Measurements from ENCODE around the gene CNPY1. TPM values are rescaled to one million over a fixed set of nuclear protein-coding genes. Genes with fewer than 3 reads are reported as not detected.

The CNPY1 gene
- total RNA-seq, 1 donor from 2014 or later, result not detected

DNA sequence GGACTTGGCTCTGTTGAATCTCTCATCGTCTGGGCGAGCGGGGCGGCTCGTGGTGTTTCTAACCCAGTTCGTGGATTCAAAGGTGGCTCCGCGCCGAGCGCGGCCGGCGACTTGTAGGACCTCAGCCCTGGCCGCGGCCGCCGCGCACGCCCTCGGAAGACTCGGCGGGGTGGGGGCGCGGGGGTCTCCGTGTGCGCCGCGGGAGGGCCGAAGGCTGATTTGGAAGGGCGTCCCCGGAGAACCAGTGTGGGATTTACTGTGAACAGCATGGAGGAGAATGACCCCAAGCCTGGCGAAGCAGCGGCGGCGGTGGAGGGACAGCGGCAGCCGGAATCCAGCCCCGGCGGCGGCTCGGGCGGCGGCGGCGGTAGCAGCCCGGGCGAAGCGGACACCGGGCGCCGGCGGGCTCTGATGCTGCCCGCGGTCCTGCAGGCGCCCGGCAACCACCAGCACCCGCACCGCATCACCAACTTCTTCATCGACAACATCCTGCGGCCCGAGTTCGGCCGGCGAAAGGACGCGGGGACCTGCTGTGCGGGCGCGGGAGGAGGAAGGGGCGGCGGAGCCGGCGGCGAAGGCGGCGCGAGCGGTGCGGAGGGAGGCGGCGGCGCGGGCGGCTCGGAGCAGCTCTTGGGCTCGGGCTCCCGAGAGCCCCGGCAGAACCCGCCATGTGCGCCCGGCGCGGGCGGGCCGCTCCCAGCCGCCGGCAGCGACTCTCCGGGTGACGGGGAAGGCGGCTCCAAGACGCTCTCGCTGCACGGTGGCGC lies 88.1 kb downstream of the CNPY1 start, which contains the start of gene EN2:
Gene EN2 (plus strand): TSS at position 19 of the 767 bp plus-strand sequence. CDS start 249 bp downstream, at position 268.
- H3K27me3 Mint-ChIP-seq (ENCODE audit: unreplicated experiment), result peaks cover 47% of the 10 kb centered on the region

GRCh38 chr7:155457544-155458110 lies 88.7 kb downstream of the CNPY1 start:
- TF ChIP-seq, protein P1, sequence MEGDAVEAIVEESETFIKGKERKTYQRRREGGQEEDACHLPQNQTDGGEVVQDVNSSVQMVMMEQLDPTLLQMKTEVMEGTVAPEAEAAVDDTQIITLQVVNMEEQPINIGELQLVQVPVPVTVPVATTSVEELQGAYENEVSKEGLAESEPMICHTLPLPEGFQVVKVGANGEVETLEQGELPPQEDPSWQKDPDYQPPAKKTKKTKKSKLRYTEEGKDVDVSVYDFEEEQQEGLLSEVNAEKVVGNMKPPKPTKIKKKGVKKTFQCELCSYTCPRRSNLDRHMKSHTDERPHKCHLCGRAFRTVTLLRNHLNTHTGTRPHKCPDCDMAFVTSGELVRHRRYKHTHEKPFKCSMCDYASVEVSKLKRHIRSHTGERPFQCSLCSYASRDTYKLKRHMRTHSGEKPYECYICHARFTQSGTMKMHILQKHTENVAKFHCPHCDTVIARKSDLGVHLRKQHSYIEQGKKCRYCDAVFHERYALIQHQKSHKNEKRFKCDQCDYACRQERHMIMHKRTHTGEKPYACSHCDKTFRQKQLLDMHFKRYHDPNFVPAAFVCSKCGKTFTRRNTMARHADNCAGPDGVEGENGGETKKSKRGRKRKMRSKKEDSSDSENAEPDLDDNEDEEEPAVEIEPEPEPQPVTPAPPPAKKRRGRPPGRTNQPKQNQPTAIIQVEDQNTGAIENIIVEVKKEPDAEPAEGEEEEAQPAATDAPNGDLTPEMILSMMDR (IDR thresholded peaks at IDR 0.05; ENCODE audit: partially characterized antibody, unreplicated experiment), result no peak
- H3K36me3 Mint-ChIP-seq (ENCODE audit: unreplicated experiment), result no peaks in the 10 kb centered on the region
- H3K27me3 Mint-ChIP-seq (ENCODE audit: unreplicated experiment), result peaks cover 53% of the 10 kb centered on the region
- H3K4me1 Mint-ChIP-seq (ENCODE audit: low read depth, unreplicated experiment), result peaks cover 2% of the 10 kb centered on the region
- peak overlapping the region; percentile 71 for H3K4me3 Mint-ChIP-seq (ENCODE audit: unreplicated experiment)
- H3K9me3 Mint-ChIP-seq (ENCODE audit: unreplicated experiment), result peaks cover 8% of the 10 kb centered on the region
- H3K27ac Mint-ChIP-seq (ENCODE audit: unreplicated experiment), result no peak overlapping the region
- peak; percentile 41 for DNase-seq

More for the DNA sequence above, 88.1 kb downstream of the CNPY1 start, which contains the start of gene EN2:
- DNase-seq, result peak; percentile 41
- Mint-ChIP-seq H3K4me3 (ENCODE audit: unreplicated experiment) (peak within 1 kb of the TSS; percentile 85), H3K9me3 (ENCODE audit: unreplicated experiment) (peaks cover 5% of the 10 kb centered on the region), H3K36me3 (ENCODE audit: unreplicated experiment) (no peaks in the 10 kb centered on the region), H3K4me1 (ENCODE audit: low read depth, unreplicated experiment) (peaks cover 2% of the 10 kb centered on the region), H3K27ac (ENCODE audit: unreplicated experiment) (no peak within 1 kb of the TSS)
- TF ChIP-seq, protein P1 (IDR thresholded peaks at IDR 0.05; ENCODE audit: partially characterized antibody, unreplicated experiment), result no peak

GRCh38 chr7:155456738-155457543 lies 89.4 kb downstream of the CNPY1 start:
- Mint-ChIP-seq H3K36me3 (ENCODE audit: unreplicated experiment) (no peaks in the 10 kb centered on the region), H3K9me3 (ENCODE audit: unreplicated experiment) (peaks cover 12% of the 10 kb centered on the region), H3K4me1 (ENCODE audit: low read depth, unreplicated experiment) (no peaks in the 10 kb centered on the region), H3K4me3 (ENCODE audit: unreplicated experiment) (peak overlapping the region; percentile 85), H3K27me3 (ENCODE audit: unreplicated experiment) (peaks cover 53% of the 10 kb centered on the region), H3K27ac (ENCODE audit: unreplicated experiment) (no peak overlapping the region)
- peak; percentile 87 for DNase-seq
- TF ChIP-seq, protein P1 (IDR thresholded peaks at IDR 0.05; ENCODE audit: partially characterized antibody, unreplicated experiment), result no peak

DNA sequence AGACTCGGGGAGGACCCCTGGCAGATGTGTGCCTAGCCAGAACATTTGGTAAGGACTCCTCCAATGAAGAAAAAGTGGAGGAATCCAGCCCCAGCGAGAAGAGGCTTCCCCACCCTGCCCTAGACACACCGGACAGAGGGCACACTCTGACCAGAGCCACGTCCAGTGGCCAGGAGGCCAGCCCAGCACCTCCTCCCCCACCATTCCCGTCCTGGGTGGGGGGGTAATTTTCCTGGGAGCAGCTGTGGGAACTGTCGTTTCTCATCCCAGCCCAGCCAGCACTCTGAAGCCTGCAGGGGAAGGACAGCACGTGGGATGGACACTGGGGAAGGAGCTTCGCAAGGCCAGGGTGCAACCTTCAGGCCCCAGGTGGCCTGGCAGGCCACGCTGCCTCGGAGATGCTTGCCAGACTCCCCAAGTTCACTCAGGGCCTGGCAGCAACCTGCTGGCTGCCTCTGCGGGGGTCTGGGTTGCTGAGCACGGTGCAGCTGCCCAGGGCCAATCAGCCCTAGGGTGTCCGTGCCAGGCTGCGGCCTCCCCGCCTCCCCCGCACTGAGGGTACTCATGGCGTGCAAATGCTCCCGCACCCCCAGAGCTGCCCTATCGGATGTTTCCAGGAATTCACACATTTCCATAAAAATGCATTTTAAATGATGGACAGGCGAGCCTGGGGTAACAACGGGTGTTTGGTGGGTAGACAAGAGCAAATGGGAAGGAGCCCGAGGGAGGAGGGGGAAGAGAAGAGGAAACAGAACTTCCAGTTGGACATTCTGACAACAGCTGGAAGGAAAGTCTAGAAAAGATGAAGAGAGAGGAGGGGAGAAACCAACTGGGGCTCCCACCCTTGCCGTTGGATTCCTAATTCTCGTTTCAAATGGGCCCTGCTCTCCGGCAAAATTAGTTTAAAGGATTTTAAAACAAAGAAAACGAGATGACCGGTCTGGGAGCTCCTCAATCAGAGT lies 90.3 kb downstream of the CNPY1 start:
- Mint-ChIP-seq H3K27ac (ENCODE audit: unreplicated experiment) (no peak overlapping the region), H3K4me3 (ENCODE audit: unreplicated experiment) (peak overlapping the region; percentile 80), H3K4me1 (ENCODE audit: low read depth, unreplicated experiment) (no peaks in the 10 kb centered on the region), H3K9me3 (ENCODE audit: unreplicated experiment) (peaks cover 13% of the 10 kb centered on the region), H3K27me3 (ENCODE audit: unreplicated experiment) (peaks cover 56% of the 10 kb centered on the region), H3K36me3 (ENCODE audit: unreplicated experiment) (no peaks in the 10 kb centered on the region)
- TF ChIP-seq, protein P1 (IDR thresholded peaks at IDR 0.05; ENCODE audit: partially characterized antibody, unreplicated experiment), result no peak
- DNase-seq, result no peak
